HG03558 (cell line): Measurements from ENCODE around the gene PCDHGA5.
"Not testable (repeated sequence)": the region's sequence is repeated elsewhere in the genome, so short reads cannot be mapped to it uniquely, and the experiment has no call there.

Source experiments
- ATAC-seq: cut with Tn5 transposase; IDR thresholded peaks from one replicate; pipeline ENCODE4 v1.9.1; 2021; ENCODE audit warnings: moderate number of reproducible peaks; ENCODE audit not compliant: unreplicated experiment; ENCODE audit errors: extremely low read depth

Gene PCDHGA5

DNA sequence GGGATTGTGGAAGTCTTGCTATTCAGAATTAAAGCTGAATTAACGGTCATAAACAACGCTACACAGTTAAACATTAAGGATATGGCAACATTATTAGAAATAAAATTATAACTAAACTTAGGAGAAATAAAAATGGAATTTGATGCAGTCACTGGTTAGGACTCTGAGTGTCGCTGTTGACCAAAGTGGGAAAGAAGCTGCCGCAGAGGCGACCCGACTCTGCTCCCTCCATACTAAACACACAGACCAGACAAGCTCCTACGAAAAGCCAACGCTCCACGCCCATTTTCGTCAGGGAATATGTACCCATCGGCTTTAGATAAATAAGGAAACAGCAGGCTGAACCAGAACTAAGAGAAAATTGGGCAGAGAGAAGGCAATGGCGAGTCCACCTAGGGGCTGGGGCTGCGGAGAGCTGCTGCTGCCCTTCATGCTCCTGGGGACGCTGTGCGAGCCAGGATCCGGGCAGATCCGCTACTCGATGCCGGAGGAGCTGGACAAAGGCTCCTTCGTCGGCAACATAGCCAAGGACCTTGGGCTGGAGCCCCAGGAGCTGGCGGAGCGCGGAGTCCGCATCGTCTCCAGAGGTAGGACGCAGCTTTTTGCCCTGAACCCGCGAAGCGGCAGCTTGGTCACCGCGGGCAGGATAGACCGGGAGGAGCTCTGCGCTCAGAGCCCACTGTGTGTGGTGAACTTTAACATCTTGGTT, at the start of gene PCDHGA5:
Gene PCDHGA5 (plus strand): TSS at position 211 of the 709 bp plus-strand sequence. CDS start 169 bp downstream, at position 380.
- no peak for ATAC-seq

DNA sequence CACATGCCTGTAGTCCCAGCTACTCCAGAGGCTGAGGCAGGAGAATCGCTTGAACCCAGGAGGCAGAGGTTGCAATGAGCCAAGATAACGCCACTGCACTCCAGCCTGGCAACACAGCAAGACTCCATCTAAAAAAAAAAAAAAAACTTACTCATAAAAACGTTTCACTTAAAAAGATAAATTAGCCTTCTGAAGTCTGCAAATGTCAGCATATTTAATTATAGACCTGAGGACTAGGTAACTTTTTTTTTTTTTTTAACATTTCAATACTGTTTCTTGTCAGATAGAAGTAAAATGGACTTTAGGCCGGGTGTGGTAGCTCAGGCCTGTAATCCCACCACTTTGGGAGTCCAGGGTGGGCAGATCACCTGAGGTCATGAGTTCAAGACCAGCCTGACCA, 47.0 kb upstream of the PCDHGA5 start:
- ATAC-seq = not testable (repeated sequence)

DNA sequence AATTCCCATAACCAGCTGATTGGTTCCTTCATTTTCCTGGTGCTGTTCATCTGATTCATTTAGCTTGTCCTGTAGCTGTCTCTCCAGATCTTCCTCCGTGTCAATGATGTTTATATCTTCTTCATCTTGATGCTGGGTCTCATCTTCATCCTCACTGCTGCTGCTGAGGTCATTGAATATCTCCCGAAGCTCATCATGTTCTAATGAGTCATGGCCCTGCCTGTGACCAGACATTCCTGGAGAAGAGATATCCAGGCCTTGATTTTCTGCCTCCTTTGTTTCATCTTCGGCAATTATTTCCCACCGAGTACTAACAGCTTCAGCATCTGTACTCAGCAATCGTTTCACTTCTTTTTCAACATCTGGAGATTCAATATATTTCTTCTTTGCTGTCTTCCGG, 44.8 kb upstream of the PCDHGA5 start:
- ATAC-seq = no peak

DNA sequence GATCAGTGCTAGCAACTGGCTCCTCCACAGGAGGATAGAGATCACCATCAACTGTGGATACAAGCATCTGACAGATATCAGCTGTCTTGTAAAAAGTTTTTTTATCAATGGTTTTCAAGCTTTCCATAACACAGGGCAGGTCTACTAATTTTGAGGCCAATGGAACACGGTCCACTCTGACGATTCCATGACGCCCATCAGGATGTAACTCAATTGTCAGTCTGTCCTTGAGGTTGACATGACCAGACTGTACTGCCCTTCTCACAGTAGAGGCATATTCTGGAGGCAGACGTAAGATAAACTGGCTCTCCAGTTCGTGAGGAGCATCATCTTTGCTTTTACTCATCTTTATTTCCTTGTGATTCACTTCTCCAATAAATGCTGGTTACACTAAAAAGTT, 44.3 kb upstream of the PCDHGA5 start:
- no peak for ATAC-seq

- ATAC-seq = peak; percentile 91
Observed at GRCh38 chr5:141320225-141321169, 43.5 kb upstream of the PCDHGA5 start, which contains the start of gene TAF7. TAF7 (minus strand) TSS chr5:141320784; CDS start chr5:141320044, 740 bp downstream.

DNA sequence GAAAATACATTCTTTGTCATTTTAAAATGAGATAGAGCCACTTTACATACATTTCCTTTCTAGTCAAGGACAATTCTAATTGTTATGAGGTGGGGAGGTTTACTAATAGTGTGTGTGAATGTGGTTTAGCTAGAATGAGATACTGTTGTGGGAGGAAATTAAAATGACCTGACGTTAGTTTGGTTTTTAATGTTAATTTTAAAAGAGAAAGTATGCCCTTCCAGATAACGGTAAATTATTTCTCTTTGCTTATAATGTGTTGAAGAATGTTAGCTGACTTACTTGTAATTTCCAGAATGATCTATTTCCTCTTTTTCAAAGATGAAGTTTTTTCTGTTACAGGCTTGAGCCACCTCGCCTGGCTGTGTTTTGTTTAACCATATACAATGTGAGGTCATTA, 41.7 kb upstream of the PCDHGA5 start:
- ATAC-seq = no peak

- no peak for ATAC-seq
Observed at GRCh38 chr5:141326088-141326854, 37.7 kb upstream of the PCDHGA5 start.

GRCh38 chr5:141328231-141328630, 35.7 kb upstream of the PCDHGA5 start:
- no peak for ATAC-seq

DNA sequence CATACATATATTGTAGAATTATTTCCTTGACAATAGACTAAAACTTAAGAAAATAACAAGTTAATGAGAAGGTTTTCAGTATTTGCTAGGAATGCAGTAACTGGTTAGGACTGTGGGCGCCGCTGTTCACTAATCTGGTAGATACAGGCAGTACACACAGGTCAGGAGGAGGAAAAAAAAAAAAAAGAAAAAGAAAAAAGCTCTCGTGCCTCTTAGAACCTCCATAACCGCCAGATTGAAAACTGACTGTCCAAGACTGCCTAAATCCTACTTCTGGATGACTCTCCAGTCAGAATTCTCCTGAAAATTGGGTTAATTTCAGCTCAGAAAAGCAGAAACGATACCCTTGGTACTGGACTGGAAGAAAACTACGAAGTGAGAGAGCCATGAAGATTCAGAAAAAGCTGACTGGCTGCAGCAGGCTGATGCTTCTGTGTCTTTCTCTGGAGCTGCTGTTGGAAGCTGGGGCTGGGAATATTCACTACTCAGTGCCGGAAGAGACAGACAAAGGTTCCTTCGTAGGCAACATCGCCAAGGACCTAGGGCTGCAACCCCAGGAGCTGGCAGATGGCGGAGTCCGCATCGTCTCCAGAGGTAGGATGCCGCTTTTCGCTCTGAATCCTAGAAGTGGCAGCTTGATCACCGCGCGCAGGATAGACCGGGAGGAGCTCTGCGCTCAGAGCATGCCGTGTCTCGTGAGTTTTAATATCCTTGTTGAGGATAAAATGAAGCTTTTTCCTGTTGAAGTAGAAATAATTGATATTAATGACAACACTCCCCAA, 33.5 kb upstream of the PCDHGA5 start, which contains the start of gene PCDHGA1:
Gene PCDHGA1 (plus strand): TSS at position 216 of the 782 bp plus-strand sequence.
- ATAC-seq = no peak

GRCh38 chr5:141332571-141332970, 31.4 kb upstream of the PCDHGA5 start:
- ATAC-seq = not testable (repeated sequence)

DNA sequence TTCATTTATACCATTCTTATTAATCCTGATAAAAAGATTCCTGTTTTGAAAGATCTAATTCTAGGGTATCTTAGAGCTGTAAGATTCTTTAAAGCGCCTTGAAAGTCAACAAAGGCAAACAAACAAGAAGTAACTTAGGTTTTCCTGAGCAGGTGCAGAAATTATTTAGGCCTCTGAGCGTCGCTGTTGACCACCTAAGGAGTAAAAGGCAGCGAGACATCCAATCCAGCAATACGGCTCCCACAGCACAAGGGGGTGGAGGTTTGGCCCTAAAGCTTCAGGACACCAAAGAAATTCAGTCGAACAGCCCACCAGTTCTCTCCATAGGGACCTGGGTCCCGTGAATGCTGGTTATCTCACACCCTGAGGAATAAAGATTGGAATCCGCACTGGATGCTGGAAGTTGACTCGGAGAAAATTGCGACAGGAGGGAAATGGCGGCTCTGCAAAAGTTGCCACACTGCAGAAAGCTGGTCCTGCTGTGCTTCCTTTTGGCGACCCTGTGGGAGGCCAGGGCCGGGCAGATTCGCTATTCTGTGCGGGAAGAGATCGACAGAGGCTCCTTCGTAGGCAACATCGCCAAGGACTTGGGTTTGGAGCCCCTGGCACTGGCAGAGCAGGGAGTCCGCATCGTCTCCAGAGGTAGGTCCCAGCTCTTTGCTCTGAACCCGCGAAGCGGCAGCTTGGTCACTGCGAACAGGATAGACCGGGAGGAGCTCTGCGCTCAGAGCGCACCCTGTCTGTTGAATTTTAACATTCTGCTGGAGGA, 25.2 kb upstream of the PCDHGA5 start, which contains the start of gene PCDHGA2:
Gene PCDHGA2 (plus strand): TSS at position 223 of the 769 bp plus-strand sequence.
- no peak for ATAC-seq

GRCh38 chr5:141340781-141341354, 23.1 kb upstream of the PCDHGA5 start:
- not testable (repeated sequence) for ATAC-seq

- ATAC-seq = no peak
Observed at GRCh38 chr5:141342773-141343172, 21.2 kb upstream of the PCDHGA5 start.

DNA sequence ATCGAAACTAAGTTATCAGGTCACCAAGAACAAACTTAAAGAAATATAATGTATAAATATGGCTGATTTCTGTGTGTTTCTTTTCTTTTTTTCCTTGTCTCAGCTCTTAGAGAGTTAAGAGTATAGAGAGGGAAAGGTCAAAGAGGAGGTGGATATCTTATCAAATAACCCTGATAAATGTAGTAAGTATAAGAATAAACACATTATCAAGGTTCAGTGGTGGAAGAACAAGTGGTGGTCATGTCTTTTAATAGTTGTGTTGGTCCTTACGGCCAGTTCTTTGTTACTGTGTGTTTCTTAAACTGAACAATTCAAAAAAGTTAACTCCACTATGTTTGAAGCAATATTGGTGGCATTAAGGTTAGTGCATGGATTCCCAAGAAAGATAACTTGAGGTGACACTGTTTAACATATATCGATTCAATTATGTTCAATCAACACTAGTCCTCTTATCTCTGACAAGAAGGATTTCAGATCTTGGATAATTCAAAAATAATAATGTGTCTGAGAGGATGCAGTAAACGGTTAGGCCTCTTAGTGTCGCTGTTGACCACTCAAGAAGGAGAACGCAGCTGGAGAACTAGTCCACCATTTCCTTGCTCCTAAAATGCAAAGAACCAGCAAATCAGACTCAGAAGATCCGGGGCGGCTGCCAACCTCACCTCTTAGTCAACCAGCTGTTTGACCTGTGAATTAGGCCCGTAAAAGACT, 20.6 kb upstream of the PCDHGA5 start, which contains the start of gene PCDHGA3:
Gene PCDHGA3 (plus strand): TSS at position 588 of the 711 bp plus-strand sequence. CDS start 205 bp downstream, outside the sequence.
- no peak for ATAC-seq

DNA sequence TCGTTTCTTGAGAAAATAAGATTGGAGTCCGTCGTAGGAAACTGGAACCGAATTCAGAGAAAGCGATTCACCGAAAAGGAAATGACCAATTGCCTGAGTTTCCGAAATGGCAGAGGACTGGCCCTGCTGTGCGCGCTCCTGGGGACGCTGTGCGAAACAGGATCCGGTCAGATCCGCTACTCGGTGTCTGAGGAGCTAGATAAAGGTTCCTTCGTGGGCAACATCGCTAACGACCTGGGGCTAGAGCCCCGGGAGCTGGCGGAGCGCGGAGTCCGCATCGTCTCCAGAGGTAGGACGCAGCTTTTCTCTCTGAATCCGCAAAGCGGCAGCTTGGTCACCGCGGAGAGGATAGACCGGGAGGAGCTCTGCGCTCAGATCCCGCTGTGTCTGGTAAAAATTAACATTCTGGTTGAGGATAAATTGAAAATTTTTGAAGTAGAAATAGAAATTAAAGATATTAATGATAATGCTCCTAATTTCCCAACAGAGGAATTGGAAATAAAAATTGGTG, 20.0 kb upstream of the PCDHGA5 start:
- no peak for ATAC-seq

DNA sequence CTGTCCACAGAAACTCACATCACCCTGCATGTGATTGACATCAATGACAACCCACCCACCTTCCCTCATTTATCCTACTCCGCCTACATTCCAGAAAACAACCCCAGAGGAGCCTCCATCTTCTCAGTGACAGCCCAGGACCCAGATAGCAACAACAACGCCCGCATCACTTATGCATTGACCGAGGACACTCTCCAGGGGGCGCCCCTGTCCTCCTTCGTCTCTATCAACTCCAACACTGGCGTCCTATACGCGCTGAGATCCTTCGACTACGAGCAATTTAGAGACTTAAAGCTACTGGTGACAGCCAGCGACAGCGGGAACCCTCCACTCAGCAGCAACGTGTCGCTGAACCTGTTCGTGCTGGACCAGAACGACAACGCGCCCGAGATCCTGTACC, 18.6 kb upstream of the PCDHGA5 start:
- ATAC-seq = no peak

GRCh38 chr5:141346017-141346416, 17.9 kb upstream of the PCDHGA5 start:
- not testable (repeated sequence) for ATAC-seq
